ENCODE results near the gene NCAM1.

- TF ChIP-seq EZH2 (IDR thresholded peaks at IDR 0.05; ENCODE audit: low read depth, unreplicated experiment) (no peak), CREB1 (CRISPR knock-in tag; IDR thresholded peaks at IDR 0.05; ENCODE audit: low read depth) (no peak), POLR2AphosphoS5 (IDR thresholded peaks at IDR 0.05; ENCODE audit: low read depth) (no peak), REST (IDR thresholded peaks at IDR 0.05; ENCODE audit: unreplicated experiment) (no peak), EZH2phosphoT487 (IDR thresholded peaks at IDR 0.05; ENCODE audit: unreplicated experiment) (no peak), NANOG (IDR thresholded peaks at IDR 0.05; ENCODE audit: borderline replicate concordance) (no peak), ZNF331 (CRISPR knock-in tag; IDR thresholded peaks at IDR 0.05; ENCODE audit: low read depth) (no peak), JUNB (IDR thresholded peaks at IDR 0.05; ENCODE audit: unreplicated experiment) (no peak), ZNF462 (CRISPR knock-in tag; IDR thresholded peaks at IDR 0.05) (no peak), ZNF114 (CRISPR knock-in tag; IDR thresholded peaks at IDR 0.05) (no peak)
- TF ChIP-seq, protein P1, sequence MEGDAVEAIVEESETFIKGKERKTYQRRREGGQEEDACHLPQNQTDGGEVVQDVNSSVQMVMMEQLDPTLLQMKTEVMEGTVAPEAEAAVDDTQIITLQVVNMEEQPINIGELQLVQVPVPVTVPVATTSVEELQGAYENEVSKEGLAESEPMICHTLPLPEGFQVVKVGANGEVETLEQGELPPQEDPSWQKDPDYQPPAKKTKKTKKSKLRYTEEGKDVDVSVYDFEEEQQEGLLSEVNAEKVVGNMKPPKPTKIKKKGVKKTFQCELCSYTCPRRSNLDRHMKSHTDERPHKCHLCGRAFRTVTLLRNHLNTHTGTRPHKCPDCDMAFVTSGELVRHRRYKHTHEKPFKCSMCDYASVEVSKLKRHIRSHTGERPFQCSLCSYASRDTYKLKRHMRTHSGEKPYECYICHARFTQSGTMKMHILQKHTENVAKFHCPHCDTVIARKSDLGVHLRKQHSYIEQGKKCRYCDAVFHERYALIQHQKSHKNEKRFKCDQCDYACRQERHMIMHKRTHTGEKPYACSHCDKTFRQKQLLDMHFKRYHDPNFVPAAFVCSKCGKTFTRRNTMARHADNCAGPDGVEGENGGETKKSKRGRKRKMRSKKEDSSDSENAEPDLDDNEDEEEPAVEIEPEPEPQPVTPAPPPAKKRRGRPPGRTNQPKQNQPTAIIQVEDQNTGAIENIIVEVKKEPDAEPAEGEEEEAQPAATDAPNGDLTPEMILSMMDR (conservative IDR thresholded peaks at IDR 0.05; ENCODE audit: low read depth in 2 of 2), result no peak
- TF ChIP-seq, protein P2, sequence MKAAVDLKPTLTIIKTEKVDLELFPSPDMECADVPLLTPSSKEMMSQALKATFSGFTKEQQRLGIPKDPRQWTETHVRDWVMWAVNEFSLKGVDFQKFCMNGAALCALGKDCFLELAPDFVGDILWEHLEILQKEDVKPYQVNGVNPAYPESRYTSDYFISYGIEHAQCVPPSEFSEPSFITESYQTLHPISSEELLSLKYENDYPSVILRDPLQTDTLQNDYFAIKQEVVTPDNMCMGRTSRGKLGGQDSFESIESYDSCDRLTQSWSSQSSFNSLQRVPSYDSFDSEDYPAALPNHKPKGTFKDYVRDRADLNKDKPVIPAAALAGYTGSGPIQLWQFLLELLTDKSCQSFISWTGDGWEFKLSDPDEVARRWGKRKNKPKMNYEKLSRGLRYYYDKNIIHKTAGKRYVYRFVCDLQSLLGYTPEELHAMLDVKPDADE (IDR thresholded peaks at IDR 0.05), result no peak
Observed at GRCh38 chr11:113082341-113082955, 121.2 kb downstream of the NCAM1 start.
